Effector memory CD8-positive, alpha-beta T cell (primary cell): ENCODE measurements around the gene CEACAM21.

Source experiments
- ATAC-seq: fragments of 150-1000 bp; cut with Tn5 transposase; replicated peaks from 2 replicates; pipeline ENCODE4 v1.10.0; 2021; ENCODE audit warnings: mild to moderate bottlenecking, moderate library complexity
- DNase-seq, 3 experiments: peaks; one replicate each; pipeline ENCODE4 v3.0.0; 2021
- H3K27ac Mint-ChIP-seq, 2 donors: one replicate each; pipeline ENCODE4 v1.8.0; 2022; ENCODE audit warnings: mild to moderate bottlenecking in 2 of 2, mixed read lengths in 2 of 2, moderate library complexity in 2 of 2
- H3K27me3 Mint-ChIP-seq, 2 donors: one replicate each; pipeline ENCODE4 v1.8.0; 2022; ENCODE audit warnings: mixed read lengths in 2 of 2
- H3K36me3 Mint-ChIP-seq: one replicate; pipeline ENCODE4 v1.8.0; 2022; ENCODE audit warnings: mild to moderate bottlenecking, moderate library complexity, mixed read lengths; ENCODE audit not compliant: insufficient read depth
- H3K4me1 Mint-ChIP-seq, 2 donors: one replicate each; pipeline ENCODE4 v1.8.0; 2022; ENCODE audit warnings: low read depth in 2 of 2, mixed read lengths in 2 of 2
- H3K4me3 Mint-ChIP-seq, 2 donors: one replicate each; pipeline ENCODE4 v1.8.0; 2022; ENCODE audit warnings: mild to moderate bottlenecking in 2 of 2, mixed read lengths in 2 of 2, moderate library complexity in 2 of 2
- H3K9me3 Mint-ChIP-seq, 2 donors: one replicate each; pipeline ENCODE4 v1.8.0; 2022; ENCODE audit warnings: mixed read lengths in 2 of 2

CEACAM21 gene

GRCh38 chr19:41620171-41620570, 44.2 kb downstream of the CEACAM21 start:
- Mint-ChIP-seq H3K4me3 (no peak overlapping the region), H3K36me3 (no peaks in the 10 kb centered on the region), H3K4me1 (no peaks in the 10 kb centered on the region), H3K27me3 (peaks cover 39 to 100% of the 10 kb centered on the region in 2 donors), H3K9me3 (no peaks in the 10 kb centered on the region), H3K27ac (no peak overlapping the region)
- ATAC-seq: no peak
- no peak for DNase-seq

- H3K27ac Mint-ChIP-seq: no peak overlapping the region
- no peak for DNase-seq
- no peaks in the 10 kb centered on the region for H3K4me1 Mint-ChIP-seq
- H3K9me3 Mint-ChIP-seq: no peaks in the 10 kb centered on the region
- no peak for ATAC-seq
- no peak overlapping the region for H3K4me3 Mint-ChIP-seq
- H3K27me3 Mint-ChIP-seq: peaks cover 40 to 100% of the 10 kb centered on the region in 2 donors
- H3K36me3 Mint-ChIP-seq: peaks cover 3% of the 10 kb centered on the region
Observed at GRCh38 chr19:41621226-41621625, 45.3 kb downstream of the CEACAM21 start.

- peaks cover 3% of the 10 kb centered on the region for H3K36me3 Mint-ChIP-seq
- no peak overlapping the region for H3K27ac Mint-ChIP-seq
- H3K9me3 Mint-ChIP-seq: no peaks in the 10 kb centered on the region
- no peak overlapping the region for H3K4me3 Mint-ChIP-seq
- DNase-seq (no peak), ATAC-seq (no peak)
- peaks cover 40 to 100% of the 10 kb centered on the region in 2 donors for H3K27me3 Mint-ChIP-seq
- no peaks in the 10 kb centered on the region for H3K4me1 Mint-ChIP-seq
Observed at GRCh38 chr19:41621654-41622053, 45.7 kb downstream of the CEACAM21 start.

- H3K27me3 Mint-ChIP-seq: peaks cover 50 to 100% of the 10 kb centered on the region in 2 donors
- H3K9me3 Mint-ChIP-seq: no peaks in the 10 kb centered on the region
- H3K4me1 Mint-ChIP-seq: no peaks in the 10 kb centered on the region
- DNase-seq (no peak), ATAC-seq (no peak)
- H3K36me3 Mint-ChIP-seq: peaks cover 3% of the 10 kb centered on the region
- H3K4me3 Mint-ChIP-seq: no peak overlapping the region
- H3K27ac Mint-ChIP-seq: no peak overlapping the region
Observed at GRCh38 chr19:41623360-41623759, 47.4 kb downstream of the CEACAM21 start.

- Mint-ChIP-seq H3K36me3 (peaks cover 3% of the 10 kb centered on the region), H3K4me3 (no peak overlapping the region), H3K9me3 (no peaks in the 10 kb centered on the region), H3K27ac (no peak overlapping the region), H3K4me1 (no peaks in the 10 kb centered on the region), H3K27me3 (peaks cover 55 to 96% of the 10 kb centered on the region in 2 donors)
- ATAC-seq: no peak
- DNase-seq: no peak
Observed at GRCh38 chr19:41624515-41624914, 48.5 kb downstream of the CEACAM21 start.

GRCh38 chr19:41624937-41625336, 49.0 kb downstream of the CEACAM21 start:
- Mint-ChIP-seq H3K36me3 (peaks cover 3% of the 10 kb centered on the region), H3K4me1 (no peaks in the 10 kb centered on the region), H3K27ac (no peak overlapping the region), H3K4me3 (no peak overlapping the region), H3K9me3 (no peaks in the 10 kb centered on the region), H3K27me3 (peaks cover 55 to 94% of the 10 kb centered on the region in 2 donors)
- DNase-seq: no peak
- ATAC-seq: no peak

- Mint-ChIP-seq H3K4me1 (no peaks in the 10 kb centered on the region), H3K36me3 (peaks cover 3% of the 10 kb centered on the region), H3K4me3 (no peak overlapping the region), H3K9me3 (no peaks in the 10 kb centered on the region), H3K27me3 (peaks cover 49 to 87% of the 10 kb centered on the region in 2 donors), H3K27ac (no peak overlapping the region)
- DNase-seq: no peak
- no peak for ATAC-seq
Observed at GRCh38 chr19:41626278-41626677, 50.3 kb downstream of the CEACAM21 start.

GRCh38 chr19:41626877-41627276, 50.9 kb downstream of the CEACAM21 start, which contains the start of gene CEACAM4:
Gene CEACAM4 (minus strand): TSS chr19:41627074. CDS start chr19:41626963, 111 bp downstream.
- Mint-ChIP-seq H3K9me3 (no peaks in the 10 kb centered on the region), H3K4me3 (peak within 1 kb of the TSS in 1 of 2 donors; percentile 13), H3K36me3 (peaks cover 3% of the 10 kb centered on the region)

GRCh38 chr19:41627966-41628675, 52.2 kb downstream of the CEACAM21 start:
- Mint-ChIP-seq H3K4me1 (no peaks in the 10 kb centered on the region), H3K4me3 (no peak overlapping the region), H3K27me3 (peaks cover 43 to 79% of the 10 kb centered on the region in 2 donors), H3K27ac (no peak overlapping the region), H3K9me3 (no peaks in the 10 kb centered on the region), H3K36me3 (peaks cover 3% of the 10 kb centered on the region)
- ATAC-seq: no peak
- DNase-seq: no peak

More at GRCh38 chr19:41626877-41627276, 50.9 kb downstream of the CEACAM21 start, which contains the start of gene CEACAM4:
- Mint-ChIP-seq H3K27ac (no peak within 1 kb of the TSS), H3K27me3 (peaks cover 49 to 81% of the 10 kb centered on the region in 2 donors), H3K4me1 (no peaks in the 10 kb centered on the region)
- DNase-seq (no peak), ATAC-seq (no peak)
